Iris pigment epithelial cell (primary cell): ENCODE measurements around the gene AFF4.

Experiments used
- DNase-seq: peaks from one replicate; pipeline ENCODE4 v3.0.0-alpha.2; 2011; ENCODE audit warnings: low read depth

The AFF4 gene

GRCh38 chr5:132889501-132889900 is 73.9 kb downstream of the AFF4 start:
- DNase-seq, result no peak

- peak; percentile 39 for DNase-seq
These were observed 76.2 kb downstream of the AFF4 start for GRCh38 chr5:132887283-132887682.

- DNase-seq, result no peak
These were observed 77.2 kb downstream of the AFF4 start for GRCh38 chr5:132886064-132886823.

GRCh38 chr5:132884548-132884947 is 78.9 kb downstream of the AFF4 start:
- DNase-seq, result no peak

GRCh38 chr5:132883261-132883834 is 80.1 kb downstream of the AFF4 start:
- DNase-seq, result peak; percentile 69

GRCh38 chr5:132877938-132878337 is 85.5 kb downstream of the AFF4 start:
- peak; percentile 63 for DNase-seq

GRCh38 chr5:132877466-132877865 is 86.0 kb downstream of the AFF4 start:
- no peak for DNase-seq

GRCh38 chr5:132876020-132876759 is 87.2 kb downstream of the AFF4 start:
- peak; percentile 62 for DNase-seq

- no peak for DNase-seq
These were observed 89.5 kb downstream of the AFF4 start for GRCh38 chr5:132873930-132874271.

GRCh38 chr5:132873119-132873929 is 90.1 kb downstream of the AFF4 start, which contains the start of gene LEAP2:
TSS of gene LEAP2 (plus strand) at chr5:132873668. CDS start at chr5:132873695, 27 bp downstream.
- no peak for DNase-seq

GRCh38 chr5:132872788-132873118 is 90.7 kb downstream of the AFF4 start:
- no peak for DNase-seq

- DNase-seq, result no peak
These were observed 91.8 kb downstream of the AFF4 start for GRCh38 chr5:132871459-132872284.

- DNase-seq, result no peak
These were observed 92.6 kb downstream of the AFF4 start for GRCh38 chr5:132870801-132871200.

GRCh38 chr5:132868754-132869153 is 94.7 kb downstream of the AFF4 start:
- DNase-seq, result no peak

GRCh38 chr5:132867046-132867451 is 96.4 kb downstream of the AFF4 start:
- DNase-seq, result no peak

- peak; percentile 100 for DNase-seq
These were observed 96.9 kb downstream of the AFF4 start, which contains the start of the genes GDF9 and UQCRQ for GRCh38 chr5:132866342-132867045. TSS of gene GDF9 (minus strand) at chr5:132866469. CDS start at chr5:132864533, 1,936 bp downstream. TSS of gene UQCRQ (plus strand) at chr5:132866642. CDS start at chr5:132866882, 240 bp downstream.

GRCh38 chr5:132865668-132866341 is 97.6 kb downstream of the AFF4 start:
- no peak for DNase-seq

GRCh38 chr5:132860742-132861141 is 102.7 kb downstream of the AFF4 start:
- DNase-seq, result no peak

GRCh38 chr5:132859889-132860437 is 103.5 kb downstream of the AFF4 start:
- DNase-seq, result peak; percentile 43

GRCh38 chr5:132856011-132856410 is 107.4 kb downstream of the AFF4 start:
- no peak for DNase-seq
